B cell (primary cell): ENCODE data around the gene TBX15. TPM values are rescaled to one million over a fixed set of nuclear protein-coding genes. Genes with fewer than 3 reads are reported as not detected.

Source experiments
- ATAC-seq: fragments of 200-7000 bp; cut with Tn5 transposase; one replicate; pipeline ENCODE4 v1.10.0; 2021; ENCODE audit warnings: low read depth, mild to moderate bottlenecking, moderate number of reproducible peaks, moderate library complexity
- CTCF ChIA-PET: fragments of 350-600 bp; sonication (Branson Sonifier 250); formaldehyde crosslinking; loops from one replicate; lab custom pipeline; 2021; ENCODE audit warnings: antibody characterized with exemption, inconsistent platforms; lab: Charles Lee
- POLR2A ChIA-PET: fragments of 350-600 bp; sonication (Branson Sonifier 250); formaldehyde crosslinking; loops from one replicate; lab custom pipeline; 2021; ENCODE audit warnings: antibody characterized with exemption; lab: Charles Lee
- DNase-seq: peaks from one replicate; pipeline ENCODE4 v3.0.0; 2013
- H2AFZ ChIP-seq: 2 replicates; pipeline ENCODE4 v1.6.1; 2012; ENCODE audit warnings: mild to moderate bottlenecking, low read depth, low read length; ENCODE audit not compliant: insufficient read depth, poor library complexity, severe bottlenecking
- H3K27ac ChIP-seq, 2 donors: 1 replicate in 1 of 2; 2 replicates in 1 of 2; pipeline ENCODE4 v1.5.1; 2012 to 2013; ENCODE audit warnings: low read length in 2 of 2, mild to moderate bottlenecking in 2 of 2, moderate library complexity in 1 of 2
- H3K27me3 ChIP-seq, 4 experiments: fragments of 200-600 bp in 1 of 4; sonication (generic) in 1 of 4; replicated peaks in 1 of 4; 1 replicate in 2 of 4; 2 replicates in 2 of 4; pipeline versions ENCODE4 v1.6.1 to v1.7.0; 2013 to 2016; ENCODE audit warnings: low read length in 3 of 4, mild to moderate bottlenecking in 2 of 4, mixed read lengths in 1 of 4, moderate library complexity in 1 of 4; ENCODE audit not compliant: insufficient read depth in 4 of 4, control insufficient read depth in 3 of 4; ENCODE audit errors: control extremely low read depth in 1 of 4
- H3K36me3 ChIP-seq, 2 experiments: replicated peaks in 1 of 2; 1 replicate in 1 of 2; 2 replicates in 1 of 2; pipeline versions ENCODE4 v1.6.1 to v1.7.1; 2013; ENCODE audit warnings: low read length in 1 of 2; ENCODE audit not compliant: insufficient read depth in 2 of 2, control insufficient read depth in 1 of 2; ENCODE audit errors: control extremely low read depth in 1 of 2, extremely low read depth in 1 of 2
- H3K4me1 ChIP-seq, 2 donors: fragments of 200-600 bp in 1 of 2; sonication (generic) in 1 of 2; 1 replicate in 1 of 2; 2 replicates in 1 of 2; pipeline versions ENCODE4 v1.5.1 to v1.6.1; 2013 to 2017; ENCODE audit warnings: low read length in 2 of 2; ENCODE audit not compliant: control insufficient read depth in 2 of 2, insufficient read depth in 2 of 2
- H3K4me2 ChIP-seq: replicated peaks from 2 replicates; pipeline ENCODE3; 2012; ENCODE audit warnings: mild to moderate bottlenecking, low read depth, low read length; ENCODE audit not compliant: poor library complexity, severe bottlenecking
- H3K4me3 ChIP-seq, 5 experiments: fragments of 200-600 bp in 1 of 5; sonication (generic) in 1 of 5; 1 replicate in 3 of 5; 2 replicates in 2 of 5; pipeline versions ENCODE4 v1.5.1 to v1.7.0; 2011 to 2016; ENCODE audit warnings: low read length in 4 of 5, mild to moderate bottlenecking in 4 of 5, low read depth in 2 of 5, control low read depth in 1 of 5, moderate library complexity in 1 of 5; ENCODE audit not compliant: insufficient read depth in 1 of 5; ENCODE audit errors: control extremely low read depth in 1 of 5, extremely low read depth in 1 of 5
- H3K79me2 ChIP-seq: fragments of 200-600 bp; sonication (generic); one replicate; pipeline ENCODE4 v1.6.0; 2016; ENCODE audit warnings: low read length; ENCODE audit not compliant: control insufficient read depth, insufficient read depth
- H3K9ac ChIP-seq: fragments of 200-600 bp; sonication (generic); 2 replicates; pipeline ENCODE4 v1.6.1; 2017; ENCODE audit warnings: mild to moderate bottlenecking, low read length, moderate library complexity
- H3K9me3 ChIP-seq, 3 donors: one replicate each; pipeline versions ENCODE4 v1.6.1 to v1.7.1; 2013; ENCODE audit warnings: low read length in 2 of 3; ENCODE audit not compliant: control insufficient read depth in 2 of 3, insufficient read depth in 1 of 3; ENCODE audit errors: control extremely low read depth in 1 of 3
- H4K20me1 ChIP-seq: 2 replicates; pipeline ENCODE4 v1.6.0; 2012; ENCODE audit warnings: mild to moderate bottlenecking, low read length; ENCODE audit not compliant: insufficient read depth, control insufficient read depth, poor library complexity, severe bottlenecking
- H3K27ac Mint-ChIP-seq: one replicate; pipeline ENCODE4 v1.8.0; 2021; ENCODE audit warnings: mixed read lengths
- H3K27me3 Mint-ChIP-seq: one replicate; pipeline ENCODE4 v1.8.0; 2021; ENCODE audit warnings: mixed read lengths
- H3K4me1 Mint-ChIP-seq: one replicate; pipeline ENCODE4 v1.8.0; 2021; ENCODE audit warnings: mixed read lengths
- H3K4me3 Mint-ChIP-seq: one replicate; pipeline ENCODE4 v1.8.0; 2021; ENCODE audit warnings: mixed read lengths
- H3K9me3 Mint-ChIP-seq: one replicate; pipeline ENCODE4 v1.8.0; 2022; ENCODE audit warnings: mixed read lengths; ENCODE audit not compliant: insufficient read depth
- CTCF ChIP-seq: fragments of 200-600 bp; IDR thresholded peaks from one replicate; pipeline ENCODE4 v1.8.0; 2022; ENCODE audit warnings: antibody characterized with exemption, mild to moderate bottlenecking
- EZH2 ChIP-seq: IDR thresholded peaks from 2 replicates; pipeline ENCODE4 v1.6.1; 2012; ENCODE audit warnings: borderline replicate concordance, low read depth, mild to moderate bottlenecking, moderate library complexity, low read length; ENCODE audit not compliant: insufficient read depth, poor library complexity, severe bottlenecking
- WGBS: methylation state at CpG from one replicate; pipeline ENCODE4 v1.1.5; 2013; ENCODE audit warnings: missing lambda C conversion rate; ENCODE audit not compliant: insufficient coverage; 5-methylcytosine and 5-hydroxymethylcytosine counted together
- intact Hi-C: fragments of 100-400 bp; cut with micrococcal nuclease; formaldehyde crosslinking; loops from one replicate; pipeline ENCODE4 v1.10.0; 2022
- polyA minus RNA-seq: library from RNA; depleted of rRNA, polyadenylated mRNA; stranded (reverse); fragments of >200 nt; gene quantifications from 2 replicates; pipeline ENCODE4 v1.2.3, GENCODE V29; 2012
- polyA plus RNA-seq: library from polyadenylated mRNA; depleted of rRNA; stranded (reverse); fragments of >200 nt; gene quantifications from 2 replicates; pipeline ENCODE4 v1.2.3, GENCODE V29; 2012
- total RNA-seq, 2 donors: library from RNA; stranded (reverse); fragments of 120-200 nt in 1 of 2; gene quantifications; 1 replicate in 1 of 2; 2 replicates in 1 of 2; pipeline versions ENCODE4 v1.2.3 to v1.2.4, GENCODE V29; 2013 to 2022

TBX15 gene
- total RNA-seq: 0.15 and 0.17 TPM in 2 replicates
- 1.2 TPM for total RNA-seq (2013)
- 0.03 TPM in 1 of 2 replicates, not detected in the other for polyA plus RNA-seq
- polyA minus RNA-seq: 0.07 and 0.17 TPM in 2 replicates

- H2AFZ ChIP-seq: peak within 1 kb of the TSS; percentile 59
- POLR2A ChIA-PET: no interaction called here
- peaks cover 0 to 100% (median 86%) of the 10 kb centered on the region in 4 experiments for H3K27me3 ChIP-seq
- H3K9me3 ChIP-seq: peaks cover 0 to 90% (median 36%) of the 10 kb centered on the region in 3 donors
- H3K4me1 Mint-ChIP-seq: peaks cover 36% of the 10 kb centered on the region
- TF ChIP-seq EZH2: no peak
- no peak for TF ChIP-seq CTCF
- CTCF ChIA-PET: no interaction called here
- no peaks in the 10 kb centered on the region for H3K36me3 ChIP-seq
- H3K4me1 ChIP-seq: peaks cover 52 to 53% of the 10 kb centered on the region in 2 donors
- H3K4me2 ChIP-seq: peak within 1 kb of the TSS; percentile 66
- DNase-seq: no peak
- H3K9me3 Mint-ChIP-seq: no peaks in the 10 kb centered on the region
- no peak within 1 kb of the TSS for H3K27ac ChIP-seq
- H4K20me1 ChIP-seq: no peaks in the 10 kb centered on the region
- H3K79me2 ChIP-seq: no peaks in the 10 kb centered on the region
- no peak for ATAC-seq
- peak within 1 kb of the TSS; percentile 69 for H3K4me3 Mint-ChIP-seq
- peaks cover 78% of the 10 kb centered on the region for H3K27me3 Mint-ChIP-seq
- H3K27ac Mint-ChIP-seq: no peak within 1 kb of the TSS
- WGBS: 18% methylated on average over 24 of the region's 31 CpGs
- intact Hi-C loops: no loop called here
- peak within 1 kb of the TSS; percentile 5 for H3K9ac ChIP-seq
- peak within 1 kb of the TSS in 4 of 5 experiments; percentile 1 to 32 (median 12) for H3K4me3 ChIP-seq
Measured at GRCh38 chr1:118988186-118989005, at the start of gene TBX15. Gene TBX15, minus strand, starts transcription at chr1:118988343. Its CDS starts 548 bp downstream, at chr1:118987795.

GRCh38 chr1:119034359-119034758 lies 46.2 kb upstream of the TBX15 start:
- no peak overlapping the region for H3K27ac Mint-ChIP-seq
- Histone ChIP-seq H3K9me3 (no peaks in the 10 kb centered on the region), H3K9ac (no peak overlapping the region), H3K36me3 (peaks cover 5 to 6% of the 10 kb centered on the region in 2 experiments), H3K79me2 (no peaks in the 10 kb centered on the region), H2AFZ (no peak overlapping the region), H3K27ac (no peak overlapping the region), H3K4me1 (no peaks in the 10 kb centered on the region), H3K4me3 (no peak overlapping the region), H4K20me1 (no peaks in the 10 kb centered on the region), H3K4me2 (no peak overlapping the region), H3K27me3 (no peaks in the 10 kb centered on the region)
- TF ChIP-seq EZH2 (no peak), CTCF (no peak)
- no peak overlapping the region for H3K4me3 Mint-ChIP-seq
- no peaks in the 10 kb centered on the region for H3K4me1 Mint-ChIP-seq
- ChIA-PET POLR2A (no interaction called here), CTCF (no interaction called here)
- no peak for ATAC-seq
- DNase-seq: no peak
- intact Hi-C loops: no loop called here
- H3K27me3 Mint-ChIP-seq: no peaks in the 10 kb centered on the region
- H3K9me3 Mint-ChIP-seq: no peaks in the 10 kb centered on the region
